GM21576 (cell line): ENCODE results near the gene FAM234B.
"Not testable (repeated sequence)": the region's sequence is repeated elsewhere in the genome, so short reads cannot be mapped to it uniquely, and the experiment has no call there.

Experiments used
- ATAC-seq: cut with Tn5 transposase; IDR thresholded peaks from one replicate; pipeline ENCODE4 v1.9.1; 2021; ENCODE audit warnings: mild to moderate bottlenecking, moderate library complexity; ENCODE audit not compliant: unreplicated experiment

FAM234B gene

GRCh38 chr12:13023811-13024530, 20.2 kb upstream of the FAM234B start:
- ATAC-seq: no peak

GRCh38 chr12:13024531-13024916, 19.7 kb upstream of the FAM234B start:
- ATAC-seq: no peak

- ATAC-seq: no peak
Observed at GRCh38 chr12:13026286-13026685, 17.9 kb upstream of the FAM234B start.

GRCh38 chr12:13027032-13027431, 17.1 kb upstream of the FAM234B start:
- no peak for ATAC-seq

GRCh38 chr12:13027508-13027907, 16.7 kb upstream of the FAM234B start:
- ATAC-seq: no peak

- no peak for ATAC-seq
Observed at GRCh38 chr12:13028825-13029570, 15.2 kb upstream of the FAM234B start.

- no peak for ATAC-seq
Observed at GRCh38 chr12:13030541-13031291, 13.5 kb upstream of the FAM234B start.

- ATAC-seq: no peak
Observed at GRCh38 chr12:13032164-13032563, 12.0 kb upstream of the FAM234B start.

- no peak for ATAC-seq
Observed at GRCh38 chr12:13033476-13033875, 10.7 kb upstream of the FAM234B start.

GRCh38 chr12:13035335-13035734, 8.8 kb upstream of the FAM234B start:
- ATAC-seq: not testable (repeated sequence)

GRCh38 chr12:13036881-13037280, 7.3 kb upstream of the FAM234B start:
- ATAC-seq: no peak

- no peak for ATAC-seq
Observed at GRCh38 chr12:13038491-13039161, 5.6 kb upstream of the FAM234B start.

- no peak for ATAC-seq
Observed at GRCh38 chr12:13039328-13039956, 4.7 kb upstream of the FAM234B start.

GRCh38 chr12:13041224-13041623, 3.0 kb upstream of the FAM234B start:
- ATAC-seq: no peak

- ATAC-seq: no peak
Observed at GRCh38 chr12:13042666-13043230, 1.4 kb upstream of the FAM234B start.

GRCh38 chr12:13044906-13045299, 722 bp downstream of the FAM234B start:
- ATAC-seq: no peak

- ATAC-seq: no peak
Observed at GRCh38 chr12:13045816-13046215, 1.6 kb downstream of the FAM234B start.

- no peak for ATAC-seq
Observed at GRCh38 chr12:13046964-13047363, 2.8 kb downstream of the FAM234B start.

GRCh38 chr12:13049816-13050215, 5.6 kb downstream of the FAM234B start:
- ATAC-seq: no peak

GRCh38 chr12:13052421-13052820, 8.2 kb downstream of the FAM234B start:
- ATAC-seq: no peak
